IMR-90 (cell line): ENCODE measurements around the gene GPC5.

Experiments used
- CTCF ChIP-seq: conservative IDR thresholded peaks from 2 replicates; pipeline ENCODE4 v1.5.1; 2012; ENCODE audit warnings: mild to moderate bottlenecking, low read depth, low read length, improper control_type of control experiment
- POLR2A ChIP-seq: IDR thresholded peaks from 2 replicates; pipeline ENCODE4 v1.6.1; 2012; ENCODE audit warnings: mild to moderate bottlenecking, low read depth, low read length
- SMC3 ChIP-seq: fragments of 150-350 bp; IDR thresholded peaks from 2 replicates; pipeline ENCODE4 v1.6.1; 2016; ENCODE audit warnings: low read depth, mild to moderate bottlenecking, antibody characterized with exemption, low read length, moderate library complexity

GRCh38 chr13:91934354-91934753 lies 535.9 kb downstream of the GPC5 start:
- TF ChIP-seq POLR2A (no peak), CTCF (no peak), SMC3 (no peak)
